HG03064 (cell line): Measurements from ENCODE around the gene GPR150.

Source experiments
- ATAC-seq: cut with Tn5 transposase; IDR thresholded peaks from one replicate; pipeline ENCODE4 v1.9.1; 2021; ENCODE audit warnings: low read depth; ENCODE audit not compliant: unreplicated experiment

Gene GPR150

GRCh38 chr5:95620030-95620869 lies at the start of gene GPR150:
GPR150 (plus strand) TSS chr5:95620087; CDS start chr5:95620276, 189 bp downstream.
- ATAC-seq = peak; percentile 71

GRCh38 chr5:95572016-95572415 lies 47.9 kb upstream of the GPR150 start:
- ATAC-seq = no peak

GRCh38 chr5:95581576-95581975 lies 38.3 kb upstream of the GPR150 start:
- ATAC-seq = no peak

- ATAC-seq = no peak
Observed at GRCh38 chr5:95583992-95584391, 35.9 kb upstream of the GPR150 start.

GRCh38 chr5:95590880-95591279 lies 29.0 kb upstream of the GPR150 start:
- ATAC-seq = peak; percentile 42

- ATAC-seq = peak; percentile 78
Observed at GRCh38 chr5:95591490-95591901, 28.4 kb upstream of the GPR150 start.

- no peak for ATAC-seq
Observed at GRCh38 chr5:95595289-95595931, 24.5 kb upstream of the GPR150 start.

GRCh38 chr5:95599252-95599651 lies 20.6 kb upstream of the GPR150 start:
- no peak for ATAC-seq

- ATAC-seq = no peak
Observed at GRCh38 chr5:95600557-95600956, 19.3 kb upstream of the GPR150 start.

- ATAC-seq = no peak
Observed at GRCh38 chr5:95605786-95606185, 14.1 kb upstream of the GPR150 start.

- ATAC-seq = no peak
Observed at GRCh38 chr5:95606419-95606818, 13.5 kb upstream of the GPR150 start.

GRCh38 chr5:95609711-95610110 lies 10.2 kb upstream of the GPR150 start:
- ATAC-seq = no peak

GRCh38 chr5:95610546-95610945 lies 9.3 kb upstream of the GPR150 start:
- no peak for ATAC-seq

GRCh38 chr5:95611396-95611795 lies 8.5 kb upstream of the GPR150 start:
- no peak for ATAC-seq

- no peak for ATAC-seq
Observed at GRCh38 chr5:95613514-95613913, 6.4 kb upstream of the GPR150 start.

GRCh38 chr5:95615164-95615467 lies 4.8 kb upstream of the GPR150 start:
- ATAC-seq = no peak

- no peak for ATAC-seq
Observed at GRCh38 chr5:95617057-95617456, 2.8 kb upstream of the GPR150 start.

- no peak for ATAC-seq
Observed at GRCh38 chr5:95619096-95619495, 791 bp upstream of the GPR150 start.

GRCh38 chr5:95619514-95620029 lies 315 bp upstream of the GPR150 start:
- ATAC-seq = no peak

- ATAC-seq = peak; percentile 30
Observed at GRCh38 chr5:95620870-95621838, 1.3 kb downstream of the GPR150 start.
